Measurements from ENCODE around the gene ST8SIA6. TPM values are rescaled to one million over a fixed set of nuclear protein-coding genes. Genes with fewer than 3 reads are reported as not detected.

ST8SIA6 gene
- total and polyA plus RNA-seq, 4 donors: 0.43 to 22.0 (median 2.9) TPM

GRCh38 chr10:17286562-17287550, 167.5 kb downstream of the ST8SIA6 start:
- 65 to 81% methylated on average over 10 of the region's 10 CpGs for WGBS, 2 donors
- H3K4me3 ChIP-seq: no peak overlapping the region
- peaks cover 0 to 6% (median 5%) of the 10 kb centered on the region in 3 donors for H3K27me3 ChIP-seq (ENCODE audit: control insufficient read depth in 3 of 3, insufficient read depth in 3 of 3, low read length in 2 of 3)
- ATAC-seq (ENCODE audit: insufficient read depth, low FRiP score) (no peak), DNase-seq (peak in 1 of 3 donors; percentile 2)
- no peak overlapping the region for H3K27ac ChIP-seq (ENCODE audit: low read depth in 1 of 2, low read length in 1 of 2)
- H3K9me3 ChIP-seq (ENCODE audit: control insufficient read depth in 4 of 4, insufficient read depth in 3 of 4, low read length in 3 of 4): peaks cover 0 to 8% (median 0%) of the 10 kb centered on the region in 4 donors
- TF ChIP-seq, protein P1, sequence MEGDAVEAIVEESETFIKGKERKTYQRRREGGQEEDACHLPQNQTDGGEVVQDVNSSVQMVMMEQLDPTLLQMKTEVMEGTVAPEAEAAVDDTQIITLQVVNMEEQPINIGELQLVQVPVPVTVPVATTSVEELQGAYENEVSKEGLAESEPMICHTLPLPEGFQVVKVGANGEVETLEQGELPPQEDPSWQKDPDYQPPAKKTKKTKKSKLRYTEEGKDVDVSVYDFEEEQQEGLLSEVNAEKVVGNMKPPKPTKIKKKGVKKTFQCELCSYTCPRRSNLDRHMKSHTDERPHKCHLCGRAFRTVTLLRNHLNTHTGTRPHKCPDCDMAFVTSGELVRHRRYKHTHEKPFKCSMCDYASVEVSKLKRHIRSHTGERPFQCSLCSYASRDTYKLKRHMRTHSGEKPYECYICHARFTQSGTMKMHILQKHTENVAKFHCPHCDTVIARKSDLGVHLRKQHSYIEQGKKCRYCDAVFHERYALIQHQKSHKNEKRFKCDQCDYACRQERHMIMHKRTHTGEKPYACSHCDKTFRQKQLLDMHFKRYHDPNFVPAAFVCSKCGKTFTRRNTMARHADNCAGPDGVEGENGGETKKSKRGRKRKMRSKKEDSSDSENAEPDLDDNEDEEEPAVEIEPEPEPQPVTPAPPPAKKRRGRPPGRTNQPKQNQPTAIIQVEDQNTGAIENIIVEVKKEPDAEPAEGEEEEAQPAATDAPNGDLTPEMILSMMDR (IDR thresholded peaks at IDR 0.05; ENCODE audit: control extremely low read depth, extremely low read depth): no peak
- no peak overlapping the region for H3K9ac ChIP-seq (ENCODE audit: insufficient read depth in 1 of 2, low read length in 2 of 2)
- H3K4me1 ChIP-seq (ENCODE audit: control insufficient read depth in 5 of 5, insufficient read depth in 5 of 5, low read length in 5 of 5): no peaks in the 10 kb centered on the region
- no peaks in the 10 kb centered on the region for H3K36me3 ChIP-seq (ENCODE audit: control insufficient read depth in 4 of 4, insufficient read depth in 4 of 4, low read length in 4 of 4)

GRCh38 chr10:17282311-17282710, 172.1 kb downstream of the ST8SIA6 start:
- Histone ChIP-seq H3K9ac (ENCODE audit: insufficient read depth in 1 of 2, low read length in 2 of 2) (no peak overlapping the region), H3K27me3 (ENCODE audit: control insufficient read depth in 3 of 3, insufficient read depth in 3 of 3, low read length in 2 of 3) (peaks cover 0 to 3% (median 0%) of the 10 kb centered on the region in 3 donors), H3K4me3 (no peak overlapping the region), H3K9me3 (ENCODE audit: control insufficient read depth in 4 of 4, insufficient read depth in 3 of 4, low read length in 3 of 4) (peaks cover 0 to 9% (median 0%) of the 10 kb centered on the region in 4 donors), H3K4me1 (ENCODE audit: control insufficient read depth in 5 of 5, insufficient read depth in 5 of 5, low read length in 5 of 5) (no peaks in the 10 kb centered on the region), H3K27ac (ENCODE audit: low read depth in 1 of 2, low read length in 1 of 2) (no peak overlapping the region), H3K36me3 (ENCODE audit: control insufficient read depth in 4 of 4, insufficient read depth in 4 of 4, low read length in 4 of 4) (no peaks in the 10 kb centered on the region)
- TF ChIP-seq, protein P1 (IDR thresholded peaks at IDR 0.05; ENCODE audit: control extremely low read depth, extremely low read depth): no peak
- 86 to 94% methylated on average over 3 of the region's 3 CpGs for WGBS, 2 donors
- DNase-seq (no peak), ATAC-seq (ENCODE audit: insufficient read depth, low FRiP score) (no peak)

GRCh38 chr10:17278607-17279240, 175.7 kb downstream of the ST8SIA6 start:
- H3K36me3 ChIP-seq (ENCODE audit: control insufficient read depth in 4 of 4, insufficient read depth in 4 of 4, low read length in 4 of 4): no peaks in the 10 kb centered on the region
- DNase-seq: no peak
- no peaks in the 10 kb centered on the region for H3K27me3 ChIP-seq (ENCODE audit: control insufficient read depth in 3 of 3, insufficient read depth in 3 of 3, low read length in 2 of 3)
- ATAC-seq (ENCODE audit: insufficient read depth, low FRiP score): no peak
- no peak overlapping the region for H3K9ac ChIP-seq (ENCODE audit: insufficient read depth in 1 of 2, low read length in 2 of 2)
- TF ChIP-seq, protein P1 (IDR thresholded peaks at IDR 0.05; ENCODE audit: control extremely low read depth, extremely low read depth): no peak
- H3K4me1 ChIP-seq (ENCODE audit: control insufficient read depth in 5 of 5, insufficient read depth in 5 of 5, low read length in 5 of 5): no peaks in the 10 kb centered on the region
- WGBS, 2 donors: 82 to 84% methylated on average over 4 of the region's 4 CpGs
- H3K4me3 ChIP-seq: no peak overlapping the region
- H3K9me3 ChIP-seq (ENCODE audit: control insufficient read depth in 4 of 4, insufficient read depth in 3 of 4, low read length in 3 of 4): peaks cover 0 to 13% (median 2%) of the 10 kb centered on the region in 4 donors
- no peak overlapping the region for H3K27ac ChIP-seq (ENCODE audit: low read depth in 1 of 2, low read length in 1 of 2)
